ENCODE results near the gene AGO1.
A peak's percentile ranks its signal among the peaks of the same experiment; 100 is the strongest.
"Not testable (repeated sequence)": the region's sequence is repeated elsewhere in the genome, so short reads cannot be mapped to it uniquely, and the experiment has no call there.

Gene AGO1

DNA sequence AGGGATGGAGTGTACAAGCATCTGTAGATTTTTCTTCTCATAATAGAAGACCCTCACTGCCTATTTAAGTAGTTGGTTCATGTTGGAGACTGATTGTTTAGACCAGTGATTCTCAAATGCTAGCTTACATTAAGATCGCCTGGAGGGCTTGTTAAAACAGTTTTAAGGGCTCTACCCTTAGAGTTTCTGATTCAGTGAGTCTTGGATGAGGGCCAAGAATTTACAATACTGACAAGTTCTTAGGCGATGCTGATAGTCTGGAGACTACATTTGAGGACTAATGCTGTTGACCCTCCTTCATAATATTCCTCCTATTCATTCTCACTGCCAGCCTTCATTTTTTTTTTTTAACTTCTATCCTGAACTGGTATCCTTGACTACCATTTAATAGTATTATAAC, 32.7 kb downstream of the AGO1 start:
- no peak for DNase-seq (ENCODE audit: low read depth in 2 of 2)

DNA sequence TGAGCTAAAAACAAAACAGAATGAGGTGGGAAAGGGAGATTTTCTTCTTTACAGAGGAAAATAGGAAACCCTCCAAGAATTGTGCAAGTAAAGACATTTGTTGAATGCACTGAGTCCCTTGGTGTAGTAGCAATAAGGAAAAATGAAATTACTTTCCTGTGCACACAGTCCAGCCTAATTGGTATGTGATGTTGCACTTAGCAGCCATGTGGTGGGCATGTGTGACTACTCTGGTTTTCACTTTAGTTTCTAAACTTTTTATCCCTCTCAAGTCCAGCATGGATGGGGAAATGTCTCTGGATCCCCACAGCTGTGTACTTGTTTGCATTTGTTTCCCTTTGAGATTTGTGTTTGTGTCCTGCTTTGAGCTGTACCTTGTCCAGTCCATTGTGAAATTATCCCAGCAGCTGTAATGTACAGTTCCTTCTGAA, 40.8 kb downstream of the AGO1 start:
- no peak for DNase-seq (ENCODE audit: low read depth in 2 of 2)

DNA sequence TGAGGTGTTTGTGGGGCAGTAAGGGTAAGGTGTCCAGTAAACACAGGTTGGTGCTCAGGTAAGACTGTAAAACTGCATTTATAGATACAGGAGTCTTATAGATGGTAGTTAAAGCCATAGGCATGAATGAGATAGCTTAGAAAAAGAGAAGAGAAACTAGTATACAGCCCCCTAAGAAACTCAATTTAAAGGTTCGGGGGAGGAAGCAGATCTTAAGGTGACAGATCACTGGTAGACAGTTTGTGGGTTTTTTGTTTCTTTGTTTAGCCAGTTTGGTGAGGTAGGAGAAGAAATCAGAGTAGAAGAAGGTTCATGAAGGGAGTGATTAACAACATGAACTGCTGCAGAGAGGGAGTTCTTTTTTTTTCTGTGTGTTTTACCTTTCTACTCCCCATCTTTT, 41.8 kb downstream of the AGO1 start:
- no peak for DNase-seq (ENCODE audit: low read depth in 2 of 2)

DNA sequence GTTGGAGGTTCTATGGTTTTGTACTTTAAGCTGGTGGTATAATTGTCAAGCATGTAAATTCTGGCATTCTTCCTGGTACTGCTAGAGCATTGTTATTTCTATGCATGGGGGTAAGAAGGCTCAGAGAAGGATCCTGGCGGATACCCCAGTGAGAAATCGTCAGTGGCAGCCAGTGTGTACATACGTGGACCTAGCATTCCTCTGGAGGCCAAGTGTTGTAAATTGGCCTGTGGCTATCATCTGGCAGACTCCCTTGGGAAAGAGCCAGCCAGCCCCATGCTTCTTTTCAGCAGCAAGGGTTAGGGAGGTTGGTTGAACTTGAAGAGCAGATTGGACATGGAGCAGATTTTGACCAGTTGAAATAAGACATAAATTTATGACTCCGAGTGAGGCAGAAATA, 42.7 kb downstream of the AGO1 start:
- DNase-seq (ENCODE audit: low read depth in 2 of 2), result no peak

DNA sequence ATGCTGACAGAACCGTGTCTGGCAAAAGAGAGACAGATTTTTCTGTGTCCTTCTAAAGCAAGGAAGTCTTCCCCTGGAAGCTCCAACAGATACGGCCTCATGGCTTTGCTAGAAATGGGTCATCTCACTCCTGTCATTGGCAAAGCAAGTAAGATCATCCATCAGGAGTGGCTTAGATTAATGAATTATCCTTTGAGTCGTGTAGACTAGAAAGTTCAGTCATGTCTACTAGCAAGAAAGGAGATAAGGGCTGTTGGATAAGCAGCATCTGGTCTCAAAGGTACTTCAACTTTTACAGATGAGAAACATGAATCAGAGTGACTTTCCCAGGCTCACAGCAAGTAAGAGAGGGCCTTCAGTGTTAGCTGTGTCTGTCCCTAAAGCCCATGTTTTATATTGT, 44.5 kb downstream of the AGO1 start:
- no peak for DNase-seq (ENCODE audit: low read depth in 2 of 2)

DNA sequence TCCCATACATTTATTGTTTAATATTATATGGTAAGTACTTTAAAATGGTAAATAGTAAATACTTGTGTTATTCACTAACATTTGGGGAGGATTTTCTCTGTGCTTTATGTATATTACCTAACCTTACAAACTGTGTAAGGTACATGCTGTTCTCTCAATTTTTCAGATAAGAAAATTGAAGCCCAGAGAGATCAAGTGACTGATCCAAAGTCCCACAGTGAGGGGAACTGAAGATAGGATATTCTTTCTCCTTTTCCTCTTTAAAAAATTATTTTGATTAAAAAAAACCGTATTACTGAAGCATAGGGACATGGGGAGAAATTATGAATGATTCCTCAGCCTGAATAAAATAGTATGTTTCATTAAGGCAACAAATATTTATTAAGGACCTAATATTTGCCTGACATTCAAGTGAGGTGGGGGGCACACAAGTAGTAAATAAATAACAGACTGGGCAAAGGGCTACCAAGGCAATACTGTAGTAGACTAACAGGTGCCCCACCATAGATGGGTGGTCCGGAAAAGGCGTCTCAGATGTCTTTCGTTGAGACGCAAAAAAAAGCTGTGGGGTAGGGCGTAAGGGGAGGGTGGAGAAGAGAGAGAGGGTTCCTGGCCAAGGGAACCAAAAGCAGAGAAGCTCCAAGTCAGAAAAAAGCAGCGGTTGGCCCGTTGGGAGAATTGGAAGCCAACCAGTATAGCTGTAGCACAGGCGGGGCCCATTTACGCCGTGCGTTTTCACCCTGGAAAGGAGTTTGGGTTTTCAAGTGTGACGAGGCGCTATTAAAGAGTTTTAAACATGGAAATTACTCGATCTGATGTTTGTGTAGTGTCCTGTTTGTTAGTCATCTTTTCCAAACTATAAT, 47.0 kb downstream of the AGO1 start:
- no peak for DNase-seq (ENCODE audit: low read depth in 2 of 2)

DNA sequence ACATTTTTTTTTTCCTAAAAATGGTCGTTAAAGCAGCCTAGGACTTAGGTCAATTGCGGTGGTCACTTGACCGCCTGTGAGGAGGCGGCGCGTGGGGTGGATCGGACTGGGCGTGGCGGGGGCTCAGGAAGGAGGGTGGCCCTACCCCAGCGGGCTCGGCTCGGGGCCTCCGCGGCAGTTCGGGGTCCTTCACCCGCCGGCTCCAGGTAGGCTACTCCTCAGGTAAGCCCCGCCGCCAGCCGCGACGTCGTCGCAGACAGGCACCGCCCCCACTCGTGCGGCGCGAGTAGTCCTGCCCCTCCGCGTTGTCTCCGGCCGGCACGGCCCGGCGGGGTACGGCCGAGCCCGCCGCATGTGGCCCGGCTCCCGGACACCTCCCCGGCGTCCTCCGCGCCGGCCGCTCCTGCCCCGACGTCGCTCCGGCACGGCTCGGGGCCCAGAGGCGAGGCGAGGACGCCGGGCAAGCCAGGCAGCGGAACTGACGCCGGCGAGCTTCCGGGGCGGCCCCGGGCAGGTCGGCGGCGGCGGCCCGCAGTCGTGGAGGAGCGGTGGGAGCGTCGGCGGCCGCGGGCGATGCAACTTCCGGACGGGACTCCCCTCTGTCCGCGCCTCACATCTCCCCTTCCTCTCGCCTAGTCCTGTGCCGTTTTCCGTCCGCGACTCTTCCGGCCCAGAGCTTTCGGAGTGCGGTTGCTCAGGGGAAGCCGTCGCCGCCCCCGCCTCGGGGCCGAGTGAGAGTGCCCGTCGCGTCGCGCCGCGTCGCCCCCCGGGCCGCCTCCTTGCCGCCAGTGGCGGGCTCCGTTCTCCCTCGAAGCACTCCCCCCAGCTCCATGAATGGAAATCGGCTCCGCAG, 47.8 kb downstream of the AGO1 start, which contains the start of gene AGO3:
Gene AGO3 (plus strand): TSS at position 513 of the 853 bp plus-strand sequence. CDS start 322 bp downstream, at position 835.
- DNase-seq (ENCODE audit: low read depth in 2 of 2), result peak; percentile 78 to 79

DNA sequence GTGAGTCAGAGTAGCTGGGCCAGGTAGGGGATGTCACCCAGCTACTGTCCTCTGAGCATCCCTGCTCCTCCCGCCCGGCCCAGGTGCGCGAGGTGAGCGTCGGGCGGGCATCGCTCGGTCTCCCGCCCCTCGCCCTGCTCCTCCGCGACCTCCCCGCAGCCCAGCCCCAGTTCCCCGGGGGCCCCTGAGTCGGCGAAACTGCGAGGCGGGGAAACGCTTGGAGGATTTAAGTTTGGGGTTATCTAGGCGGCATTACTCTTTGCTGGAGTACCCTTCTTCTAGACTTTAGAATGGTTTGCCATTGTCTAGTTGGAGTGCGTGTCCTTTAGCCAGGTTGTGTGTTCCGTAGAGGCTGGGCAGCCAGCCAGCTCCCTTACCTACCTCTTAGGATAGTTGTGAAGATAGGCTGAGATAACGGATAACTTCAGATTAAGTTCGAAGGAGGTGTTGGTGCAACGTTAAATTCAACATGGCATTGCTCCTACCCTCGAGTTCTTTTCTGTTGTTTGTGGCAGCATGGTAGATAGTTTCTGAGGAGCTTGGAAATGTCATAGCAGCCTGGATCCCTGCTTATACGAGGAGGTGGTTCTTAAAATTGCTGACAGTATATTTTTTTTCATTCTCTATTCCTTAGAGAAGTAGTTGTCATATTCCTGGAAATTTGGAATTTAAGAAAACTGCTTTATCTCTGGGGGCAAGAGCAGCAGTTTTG, 48.6 kb downstream of the AGO1 start:
- no peak for DNase-seq (ENCODE audit: low read depth in 2 of 2)

DNA sequence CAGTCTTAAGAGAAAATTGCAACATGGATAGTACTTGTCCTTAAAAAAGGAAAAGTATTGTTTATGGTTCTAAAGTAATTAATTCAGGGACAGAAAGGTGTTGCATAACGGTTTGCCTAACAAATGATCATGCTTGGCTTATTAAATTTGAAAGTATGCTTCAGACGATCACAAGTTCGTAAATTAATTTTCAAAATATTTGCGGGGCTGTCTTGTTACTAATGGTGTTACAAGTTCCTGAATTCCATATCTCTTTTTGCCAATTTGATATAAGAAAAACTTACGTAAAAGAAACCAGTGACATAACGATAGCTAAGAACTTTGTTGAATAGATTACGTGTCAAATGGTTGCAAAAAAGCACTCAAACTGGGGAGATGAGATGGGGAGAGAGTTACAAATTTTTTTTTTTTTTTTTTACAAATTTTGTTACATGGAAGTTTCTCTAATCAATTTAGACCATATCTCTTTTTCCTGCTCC, 49.2 kb downstream of the AGO1 start:
- no peak for DNase-seq (ENCODE audit: low read depth in 2 of 2)

DNA sequence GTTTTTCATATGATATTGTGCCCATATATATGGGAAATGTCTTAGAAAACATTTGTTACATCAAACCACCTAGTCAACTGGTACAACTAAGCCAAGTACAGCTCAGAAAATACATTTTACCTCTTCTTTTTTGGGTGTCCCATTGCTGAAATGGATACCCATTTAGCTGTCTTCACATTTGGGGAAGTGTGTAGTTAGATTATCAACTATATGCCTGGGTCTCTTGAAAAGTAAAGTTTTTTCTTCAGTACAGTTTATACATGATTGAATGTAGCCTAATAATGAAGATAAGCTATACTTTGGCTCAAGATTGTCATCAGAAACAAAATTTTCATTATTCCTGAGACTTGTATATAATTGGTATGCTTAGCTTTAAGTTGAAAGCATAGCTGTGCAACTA, 49.9 kb downstream of the AGO1 start:
- no peak for DNase-seq (ENCODE audit: low read depth in 2 of 2)

DNA sequence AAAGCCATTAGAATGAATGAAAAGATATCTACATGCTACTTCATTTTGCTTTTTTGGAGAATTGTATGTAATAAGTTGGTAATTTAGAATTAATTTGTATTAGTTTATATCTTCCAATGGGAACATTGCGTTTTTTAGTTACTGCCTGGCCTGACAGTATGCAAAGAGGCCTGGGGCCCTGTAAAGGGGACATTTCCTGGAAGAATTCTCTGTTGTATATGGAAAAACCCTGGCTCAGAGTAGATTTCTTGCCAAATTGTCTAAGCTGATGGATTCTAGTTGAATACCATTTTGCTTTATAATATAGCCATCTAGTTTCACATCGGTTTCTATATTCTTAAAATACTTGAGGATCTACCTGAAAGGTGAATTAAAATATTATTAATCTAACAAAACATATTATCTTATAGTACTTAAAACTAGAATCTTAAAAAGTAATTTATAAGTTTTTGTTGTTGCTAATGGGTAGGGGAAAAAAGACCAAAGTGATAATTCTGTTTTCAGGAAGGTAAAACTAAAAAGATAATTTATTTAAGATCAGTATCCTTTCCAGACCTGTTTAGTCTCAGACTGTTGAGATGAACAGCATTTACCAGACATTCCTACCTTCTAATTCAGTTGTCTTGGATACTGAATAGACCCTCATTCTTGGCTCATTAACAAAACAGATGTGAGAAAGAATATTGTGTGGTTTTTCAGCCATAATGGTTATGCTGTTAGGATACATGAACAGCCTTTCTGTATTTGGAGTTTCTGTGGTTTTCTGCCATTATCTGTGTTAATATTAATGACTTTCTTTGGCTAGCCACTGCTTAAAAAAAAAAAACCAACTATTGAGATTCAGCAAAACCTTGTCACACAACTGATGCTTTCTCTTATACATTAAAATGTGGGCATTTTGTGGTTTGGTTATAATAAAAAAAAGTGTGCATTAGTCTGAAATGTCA, 52.7 kb downstream of the AGO1 start:
- DNase-seq (ENCODE audit: low read depth in 2 of 2), result no peak

DNA sequence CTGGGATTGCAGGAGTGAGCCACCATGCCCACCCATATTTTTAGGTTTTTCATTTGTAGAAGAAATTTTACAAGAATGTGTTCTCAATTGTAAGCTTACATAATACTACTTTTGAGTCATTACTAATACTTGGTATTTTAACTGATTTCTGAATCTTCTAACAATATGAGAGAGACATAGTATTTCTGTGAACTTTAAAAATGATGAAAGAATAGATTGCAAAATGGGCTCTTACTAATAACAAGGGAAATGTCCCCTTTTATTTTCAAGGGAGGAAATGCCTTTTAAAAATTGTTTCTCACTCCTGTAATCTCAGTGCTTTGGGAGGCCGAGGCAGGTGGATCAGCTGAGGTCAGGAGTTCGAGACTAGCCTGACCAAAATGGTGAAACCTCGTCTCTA, 53.8 kb downstream of the AGO1 start:
- DNase-seq (ENCODE audit: low read depth in 2 of 2), result no peak

DNA sequence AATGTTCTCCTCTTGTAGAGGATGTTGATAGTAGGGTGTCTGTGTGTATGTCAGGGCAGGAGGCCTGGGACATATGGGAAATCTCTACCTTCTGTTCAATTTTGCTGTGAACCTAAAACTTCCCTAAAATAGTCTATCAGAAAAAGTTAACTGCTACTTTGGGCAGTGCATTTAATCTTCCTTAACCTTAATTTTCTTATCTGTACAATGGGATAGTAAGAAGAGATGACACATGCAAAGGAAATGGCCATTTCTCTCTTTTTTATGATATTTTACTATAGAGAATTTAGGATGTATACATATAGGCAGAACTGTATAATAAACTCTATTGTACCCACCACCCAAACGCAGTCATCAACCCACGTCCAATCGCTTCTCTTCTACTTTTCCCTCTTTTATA, 56.5 kb downstream of the AGO1 start:
- DNase-seq (ENCODE audit: low read depth in 2 of 2), result no peak

DNA sequence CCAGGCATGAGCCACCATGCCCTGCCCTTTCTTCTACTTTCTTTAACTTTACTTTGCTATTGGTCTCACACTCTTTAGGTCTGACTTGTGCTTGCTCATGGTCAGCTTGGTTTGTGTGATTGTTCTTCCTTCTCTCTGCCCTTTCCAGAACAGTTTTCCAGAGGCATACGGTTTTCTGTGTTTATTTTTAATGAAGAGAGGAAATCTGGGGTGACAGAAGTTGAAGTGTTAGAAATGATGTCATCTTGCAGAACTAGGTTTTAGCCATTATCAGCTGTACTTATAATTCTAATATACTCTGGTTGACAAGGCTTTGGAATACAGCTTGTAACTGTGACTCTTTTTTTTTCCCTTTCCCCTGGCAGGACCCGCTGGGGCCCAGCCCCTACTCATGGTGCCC, 62.3 kb downstream of the AGO1 start:
- DNase-seq (ENCODE audit: low read depth in 2 of 2), result no peak

DNA sequence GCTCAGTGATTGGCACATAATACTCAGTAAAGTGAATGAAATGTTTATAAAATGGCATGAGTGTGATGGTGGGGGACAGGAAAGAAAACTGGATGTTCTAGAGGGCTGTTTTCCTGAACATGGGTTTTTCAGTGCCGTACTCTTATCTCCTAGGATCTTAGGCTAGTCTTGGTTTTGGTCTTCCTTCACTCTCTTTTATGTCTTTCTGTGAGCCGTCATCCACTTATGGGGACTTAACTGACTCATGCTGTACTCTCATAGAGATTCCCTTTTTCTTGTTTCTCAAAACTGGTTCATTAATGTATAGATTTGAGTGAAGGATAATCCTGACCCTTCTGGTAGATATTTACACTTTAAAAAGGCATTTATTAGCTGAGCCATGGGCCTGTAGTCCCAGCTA, 64.5 kb downstream of the AGO1 start:
- DNase-seq (ENCODE audit: low read depth in 2 of 2), result no peak

DNA sequence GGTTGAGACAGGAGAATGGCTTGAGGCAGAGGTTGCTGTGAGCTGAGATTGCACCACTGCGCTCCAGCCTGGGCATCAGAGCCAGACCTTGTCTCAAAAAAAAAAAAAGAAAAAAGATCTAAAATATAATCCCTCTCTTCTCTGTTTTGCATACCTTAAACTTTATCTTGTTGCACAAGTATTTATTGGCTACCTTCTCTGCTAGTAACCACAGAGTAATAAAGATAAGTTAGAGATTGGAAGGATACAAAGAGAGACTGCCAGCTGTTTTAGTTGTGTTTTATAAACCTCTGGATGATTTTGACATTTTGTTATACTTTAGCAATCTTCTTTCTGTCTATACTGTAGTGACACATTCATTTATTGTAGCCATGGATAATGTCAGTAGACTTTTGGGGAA, 75.5 kb downstream of the AGO1 start:
- no peak for DNase-seq (ENCODE audit: low read depth in 2 of 2)

DNA sequence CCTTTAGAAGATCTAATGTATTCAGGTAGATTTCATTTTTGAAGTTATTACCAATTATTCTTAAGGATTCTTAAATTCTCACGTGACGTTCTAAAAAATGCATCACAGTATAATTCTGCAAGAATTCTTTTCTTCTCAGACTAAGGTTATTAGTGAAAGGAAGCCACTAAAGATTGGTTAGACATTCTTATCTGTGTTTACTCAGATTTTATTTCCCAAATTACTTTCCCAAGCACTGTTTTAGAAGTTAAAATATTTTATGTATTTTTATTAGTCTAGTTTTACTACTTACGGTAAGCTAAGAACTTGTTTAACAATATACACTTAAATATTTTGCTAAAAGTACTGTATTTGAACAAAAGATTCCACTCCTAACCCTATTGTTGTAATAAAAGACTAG, 76.3 kb downstream of the AGO1 start:
- no peak for DNase-seq (ENCODE audit: low read depth in 2 of 2)

DNA sequence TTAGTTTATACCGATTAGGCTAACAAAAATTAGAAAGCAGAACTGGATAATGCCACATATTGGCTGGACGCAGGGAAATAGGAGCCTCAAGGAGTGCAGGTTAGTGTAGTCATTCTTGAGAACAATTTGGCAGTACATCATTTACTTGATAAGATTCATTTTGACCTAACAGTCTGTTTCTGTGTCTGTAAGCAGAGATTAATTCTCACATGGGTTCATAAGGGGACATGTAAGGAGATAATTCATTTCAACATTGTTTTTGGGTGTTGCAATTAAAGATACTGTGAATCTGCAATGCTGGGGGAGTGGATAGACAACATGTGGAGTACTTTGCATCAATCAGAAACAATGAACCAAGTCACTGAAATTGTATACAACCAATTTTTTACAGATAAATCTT, 79.9 kb downstream of the AGO1 start:
- DNase-seq (ENCODE audit: low read depth in 2 of 2), result no peak

DNA sequence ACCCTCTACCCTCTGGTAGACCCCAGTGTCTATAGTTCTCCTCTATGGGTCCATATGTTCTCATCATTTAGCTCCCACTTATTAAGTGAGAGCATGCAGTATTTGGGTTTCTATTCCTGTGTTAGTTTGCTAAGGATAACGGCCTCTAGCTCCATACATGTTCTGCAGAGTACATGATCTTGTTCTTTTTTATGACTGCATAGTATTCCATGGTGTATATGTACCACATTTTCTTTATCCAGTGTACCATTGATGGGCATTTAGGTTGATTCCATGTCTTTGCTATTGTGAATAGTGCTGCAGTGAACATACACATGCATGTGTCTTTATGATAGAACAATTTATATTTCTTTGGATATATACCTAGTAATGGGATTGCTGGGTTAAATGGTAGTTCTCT, 81.3 kb downstream of the AGO1 start:
- not testable (repeated sequence) for DNase-seq (ENCODE audit: low read depth in 2 of 2)

DNA sequence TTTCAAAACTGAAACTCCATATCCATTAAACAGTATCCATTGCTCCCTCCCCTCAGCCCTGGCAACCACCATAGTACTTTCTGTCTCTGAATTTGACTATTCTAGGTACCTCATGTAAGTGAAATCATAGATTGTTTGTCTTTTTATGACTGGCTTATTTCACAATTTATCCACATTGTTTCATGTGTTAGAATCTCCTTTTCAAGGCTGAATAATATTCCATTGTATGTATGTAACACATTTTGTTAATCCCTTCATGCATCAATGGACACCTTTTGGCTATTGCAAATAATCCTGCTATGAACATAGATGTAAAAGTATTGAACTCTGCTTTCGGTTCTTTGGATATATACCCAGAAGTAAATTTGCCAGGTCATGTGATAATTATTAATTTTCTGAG, 85.4 kb downstream of the AGO1 start:
- no peak for DNase-seq (ENCODE audit: low read depth in 2 of 2)

DNA sequence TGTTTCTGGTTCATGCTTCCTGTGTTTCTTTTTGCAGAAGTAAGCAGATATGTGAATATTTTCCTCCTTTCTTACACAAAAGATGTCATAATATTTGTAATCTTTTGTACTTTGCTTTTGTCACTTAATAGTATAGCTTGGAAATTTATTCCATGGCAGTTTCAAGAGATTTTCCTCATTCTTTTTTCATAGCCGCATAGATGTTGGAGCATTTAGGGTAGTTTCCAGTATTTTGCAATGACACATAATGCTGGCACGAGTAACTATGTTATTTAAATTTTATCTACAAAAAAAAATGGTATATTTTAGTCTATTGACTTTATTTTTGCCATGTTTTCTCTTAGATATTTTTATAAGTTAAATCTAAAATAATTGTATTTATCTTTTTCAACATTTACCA, 88.6 kb downstream of the AGO1 start:
- DNase-seq (ENCODE audit: low read depth in 2 of 2), result no peak

Data from activated CD4-positive, alpha-beta T cell treated with anti-CD3 and anti-CD28 coated beads for 24 hours (primary cell).